ENCODE data around the gene PKP4. TPM values are rescaled to one million over a fixed set of nuclear protein-coding genes. Genes with fewer than 3 reads are reported as not detected.

PKP4 gene
- total RNA-seq, 1 experiment from 2014 or later, result 67.7 TPM

GRCh38 chr2:158519481-158519880, 62.7 kb downstream of the PKP4 start:
- H3K4me3 ChIP-seq (ENCODE audit: low read depth, low read length, poor library complexity, severe bottlenecking), result no peak overlapping the region
- ChIA-PET POLR2A (ENCODE audit: low non-redundant PET) (no interaction called here), CTCF (no interaction called here)
- no peaks in the 10 kb centered on the region for H3K27me3 ChIP-seq (replicated peaks; ENCODE audit: insufficient read depth, low read depth, low read length, poor library complexity)
- no peaks in the 10 kb centered on the region for H3K36me3 ChIP-seq (ENCODE audit: insufficient read depth, low read length, poor library complexity, severe bottlenecking)
- peaks cover 12% of the 10 kb centered on the region for H3K4me1 ChIP-seq (ENCODE audit: insufficient read depth, low read length, poor library complexity, severe bottlenecking)
- no peak for TF ChIP-seq CTCF (conservative IDR thresholded peaks at IDR 0.05; ENCODE audit: low read depth, low read length)
- TF ChIP-seq EZH2 (IDR thresholded peaks at IDR 0.05; ENCODE audit: borderline replicate concordance, low read depth, low read length, poor library complexity, severe bottlenecking), result no peak
- no TSS peak for BruUV-seq (replicated peaks)
- H3K9me3 ChIP-seq (ENCODE audit: low read depth, low read length, poor library complexity, severe bottlenecking), result peaks cover 7% of the 10 kb centered on the region
- no peak overlapping the region for H3K27ac ChIP-seq (ENCODE audit: low read depth, low read length, poor library complexity, severe bottlenecking)
- DNase-seq (ENCODE audit: low spot score), result no peak
- intact Hi-C loops (cut with micrococcal nuclease; ENCODE audit: unreplicated experiment), result no loop called here

GRCh38 chr2:158529379-158530259, 72.9 kb downstream of the PKP4 start:
- H3K4me3 ChIP-seq (ENCODE audit: low read depth, low read length, poor library complexity, severe bottlenecking), result no peak overlapping the region
- no peaks in the 10 kb centered on the region for H3K4me1 ChIP-seq (ENCODE audit: insufficient read depth, low read length, poor library complexity, severe bottlenecking)
- no peak for DNase-seq (ENCODE audit: low spot score)
- no peaks in the 10 kb centered on the region for H3K9me3 ChIP-seq (ENCODE audit: low read depth, low read length, poor library complexity, severe bottlenecking)
- TF ChIP-seq EZH2 (IDR thresholded peaks at IDR 0.05; ENCODE audit: borderline replicate concordance, low read depth, low read length, poor library complexity, severe bottlenecking), result no peak
- TF ChIP-seq CTCF (conservative IDR thresholded peaks at IDR 0.05; ENCODE audit: low read depth, low read length), result no peak
- no peak overlapping the region for H3K27ac ChIP-seq (ENCODE audit: low read depth, low read length, poor library complexity, severe bottlenecking)
- BruUV-seq (replicated peaks), result no TSS peak
- H3K27me3 ChIP-seq (replicated peaks; ENCODE audit: insufficient read depth, low read depth, low read length, poor library complexity), result no peaks in the 10 kb centered on the region
- POLR2A ChIA-PET (ENCODE audit: low non-redundant PET), result no interaction called here
- intact Hi-C loops (cut with micrococcal nuclease; ENCODE audit: unreplicated experiment), result no loop called here
- CTCF ChIA-PET, result no interaction called here
- no peaks in the 10 kb centered on the region for H3K36me3 ChIP-seq (ENCODE audit: insufficient read depth, low read length, poor library complexity, severe bottlenecking)

GRCh38 chr2:158530829-158531228, 74.1 kb downstream of the PKP4 start:
- ChIA-PET CTCF (no interaction called here), POLR2A (ENCODE audit: low non-redundant PET) (no interaction called here)
- BruUV-seq (replicated peaks), result no TSS peak
- Histone ChIP-seq H3K36me3 (ENCODE audit: insufficient read depth, low read length, poor library complexity, severe bottlenecking) (no peaks in the 10 kb centered on the region), H3K4me3 (ENCODE audit: low read depth, low read length, poor library complexity, severe bottlenecking) (no peak overlapping the region), H3K4me1 (ENCODE audit: insufficient read depth, low read length, poor library complexity, severe bottlenecking) (no peaks in the 10 kb centered on the region), H3K27ac (ENCODE audit: low read depth, low read length, poor library complexity, severe bottlenecking) (no peak overlapping the region), H3K27me3 (replicated peaks; ENCODE audit: insufficient read depth, low read depth, low read length, poor library complexity) (no peaks in the 10 kb centered on the region), H3K9me3 (ENCODE audit: low read depth, low read length, poor library complexity, severe bottlenecking) (no peaks in the 10 kb centered on the region)
- TF ChIP-seq CTCF (conservative IDR thresholded peaks at IDR 0.05; ENCODE audit: low read depth, low read length) (no peak), EZH2 (IDR thresholded peaks at IDR 0.05; ENCODE audit: borderline replicate concordance, low read depth, low read length, poor library complexity, severe bottlenecking) (no peak)
- DNase-seq (ENCODE audit: low spot score), result no peak
- intact Hi-C loops (cut with micrococcal nuclease; ENCODE audit: unreplicated experiment), result no loop called here

Data from A673 (cell line).